ENCODE results near the gene RBPJ. TPM values are rescaled to one million over a fixed set of nuclear protein-coding genes. Genes with fewer than 3 reads are reported as not detected.

RBPJ gene
- polyA plus RNA-seq, 3 donors, result 67.9 to 83.1 (median 76.4) TPM

- peak; percentile 70 for DNase-seq
Measured at GRCh38 chr4:26410385-26411293, 89.8 kb downstream of the RBPJ start.

- no peak for DNase-seq
Measured at GRCh38 chr4:26412381-26413372, 91.9 kb downstream of the RBPJ start.

GRCh38 chr4:26413582-26413981 lies 92.8 kb downstream of the RBPJ start:
- no peak for DNase-seq

GRCh38 chr4:26418107-26418506 lies 97.3 kb downstream of the RBPJ start:
- no peak for DNase-seq

GRCh38 chr4:26418850-26419249 lies 98.0 kb downstream of the RBPJ start:
- DNase-seq, result no peak

GRCh38 chr4:26420438-26420837 lies 99.6 kb downstream of the RBPJ start:
- no peak for DNase-seq

- DNase-seq, result no peak
Measured at GRCh38 chr4:26420913-26421312, 100.1 kb downstream of the RBPJ start.

GRCh38 chr4:26424153-26424552 lies 103.3 kb downstream of the RBPJ start:
- no peak for DNase-seq

GRCh38 chr4:26424838-26425237 lies 104.0 kb downstream of the RBPJ start:
- DNase-seq, result no peak

- no peak for DNase-seq
Measured at GRCh38 chr4:26425953-26426352, 105.1 kb downstream of the RBPJ start.

GRCh38 chr4:26426892-26427291 lies 106.1 kb downstream of the RBPJ start:
- DNase-seq, result no peak

GRCh38 chr4:26429910-26430309 lies 109.1 kb downstream of the RBPJ start:
- no peak for DNase-seq

- DNase-seq, result no peak
Measured at GRCh38 chr4:26431461-26432180, 110.8 kb downstream of the RBPJ start.

GRCh38 chr4:26432419-26432818 lies 111.6 kb downstream of the RBPJ start:
- DNase-seq, result no peak

- DNase-seq, result no peak
Measured at GRCh38 chr4:26433556-26433955, 112.7 kb downstream of the RBPJ start.

- no peak for DNase-seq
Measured at GRCh38 chr4:26434030-26434639, 113.3 kb downstream of the RBPJ start.

GRCh38 chr4:26441102-26441501 lies 120.3 kb downstream of the RBPJ start:
- DNase-seq, result no peak

- DNase-seq, result no peak
Measured at GRCh38 chr4:26441771-26442170, 121.0 kb downstream of the RBPJ start.

GRCh38 chr4:26447378-26447777 lies 126.6 kb downstream of the RBPJ start:
- no peak for DNase-seq

- no peak for DNase-seq
Measured at GRCh38 chr4:26450418-26450817, 129.6 kb downstream of the RBPJ start.

GRCh38 chr4:26451597-26451996 lies 130.8 kb downstream of the RBPJ start:
- DNase-seq, result no peak

Data from renal pelvis (tissue), 4 donors.